Activated CD4-positive, alpha-beta T cell treated with anti-CD3 and anti-CD28 coated beads, Interleukin-2, amount 50 U/mL, for 16 hours (primary cell): ENCODE measurements around the gene TEF.
"Not testable (repeated sequence)": the region's sequence is repeated elsewhere in the genome, so short reads cannot be mapped to it uniquely, and the experiment has no call there.

Experiments
- DNase-seq: peaks from one replicate; pipeline ENCODE4 v3.0.0-alpha.2; 2020

Gene TEF

DNA sequence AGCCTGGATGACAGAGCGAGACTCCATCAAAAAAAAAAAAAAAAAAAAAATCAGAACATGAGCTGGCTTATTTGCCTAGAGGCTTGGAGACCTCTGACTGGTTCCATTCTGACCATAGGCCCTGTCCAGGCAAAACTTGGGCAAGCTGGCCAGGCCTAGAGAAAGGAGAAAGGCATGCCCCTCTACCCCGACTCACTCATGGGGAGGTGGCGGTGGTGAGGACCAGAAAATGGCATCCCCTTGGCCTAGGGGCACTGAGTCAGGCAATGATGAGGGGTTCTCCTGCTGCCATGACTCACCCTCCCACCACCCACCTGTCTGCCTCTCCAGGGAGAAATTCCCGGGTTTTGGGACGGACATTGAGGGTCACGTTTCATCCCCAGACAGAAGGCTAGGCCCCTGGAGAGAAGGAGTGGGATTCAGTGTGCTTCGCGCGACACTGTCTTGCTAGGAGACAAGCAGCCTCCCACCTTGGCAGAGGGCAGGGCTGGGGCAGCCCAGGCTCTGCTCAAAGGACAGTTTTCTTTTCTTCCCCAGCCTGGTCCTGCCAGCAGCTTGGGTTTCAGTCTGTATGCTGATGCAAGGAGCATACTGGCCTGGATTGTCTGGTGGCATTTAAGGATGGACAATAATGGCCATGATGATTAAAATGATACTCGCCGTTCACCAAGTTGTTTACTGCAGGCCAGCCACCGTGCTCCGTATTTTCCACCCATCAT is 47.6 kb downstream of the TEF start:
- DNase-seq, result no peak

- no peak for DNase-seq
Measured at GRCh38 chr22:41429951-41430332, 48.2 kb downstream of the TEF start.

GRCh38 chr22:41431656-41432055 is 49.9 kb downstream of the TEF start:
- DNase-seq, result no peak

DNA sequence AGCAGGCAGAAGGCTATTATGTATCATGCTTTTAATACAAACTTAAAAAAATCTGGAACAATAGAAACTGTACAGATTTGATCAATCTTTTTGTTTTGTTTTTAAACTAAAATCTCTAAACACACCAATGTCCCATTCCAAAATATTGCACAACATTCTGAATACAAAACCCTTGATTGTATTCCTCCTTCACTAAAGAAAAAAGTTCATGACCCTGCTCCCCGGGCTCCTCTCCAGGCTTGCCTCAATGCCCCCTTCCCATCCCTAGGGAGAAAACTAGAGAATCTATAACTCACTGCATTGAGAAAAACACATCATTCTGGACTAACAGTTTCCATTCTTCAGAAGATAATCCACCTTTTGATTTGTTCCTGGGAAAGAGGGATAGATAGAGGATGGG is 51.7 kb downstream of the TEF start:
- DNase-seq, result not testable (repeated sequence)

DNA sequence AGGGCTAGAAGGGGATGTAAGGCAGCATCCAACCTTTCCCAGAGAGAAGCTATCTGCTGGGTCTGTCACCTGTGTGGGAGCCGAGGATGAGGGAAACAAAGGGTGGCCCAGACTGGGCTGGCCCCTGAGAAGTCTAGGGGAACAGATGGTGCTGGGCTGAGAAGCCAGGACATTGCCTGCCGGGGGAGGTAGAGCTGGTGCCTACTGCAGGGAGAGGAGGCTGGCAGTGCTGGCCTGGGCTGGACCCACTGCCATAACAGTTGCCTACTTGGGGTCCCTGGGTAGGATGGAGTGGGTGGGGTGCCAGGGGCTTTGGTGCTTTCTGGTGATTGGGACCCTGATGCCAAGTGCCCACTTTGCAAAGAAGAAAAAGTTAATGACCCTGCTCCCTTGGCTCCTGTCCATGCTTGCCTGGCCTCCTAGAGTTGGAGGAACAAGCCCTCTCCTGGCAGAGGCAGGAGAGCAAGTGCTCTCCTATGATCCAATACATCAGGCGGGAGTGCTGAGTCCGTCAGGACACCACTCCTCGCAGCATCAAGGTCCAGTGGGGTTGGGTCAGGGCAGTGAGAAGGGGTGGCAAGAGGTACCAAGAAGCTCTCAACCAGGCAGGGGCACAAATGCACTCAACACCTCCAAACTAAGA is 52.7 kb downstream of the TEF start:
- DNase-seq, result not testable (repeated sequence)

DNA sequence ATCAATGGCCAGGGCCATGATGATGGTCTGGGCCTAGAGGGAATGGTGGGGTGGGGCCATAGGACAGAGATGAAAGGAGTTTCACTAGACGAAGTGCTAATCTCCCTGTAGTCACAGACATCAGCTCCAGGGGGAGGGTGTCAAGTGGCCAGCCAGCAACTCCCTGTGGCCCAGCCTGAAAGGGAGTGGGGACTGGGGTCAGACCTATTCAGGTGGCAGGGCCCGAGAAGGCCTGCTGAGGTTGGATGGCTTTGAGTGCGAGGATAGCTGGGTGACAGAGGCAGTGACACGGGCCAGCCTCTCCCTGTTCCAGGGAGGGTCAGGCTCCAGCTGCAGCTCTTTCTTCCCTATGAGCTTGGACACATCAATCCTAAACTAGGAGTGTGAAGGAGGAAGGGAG is 53.8 kb downstream of the TEF start:
- no peak for DNase-seq

DNA sequence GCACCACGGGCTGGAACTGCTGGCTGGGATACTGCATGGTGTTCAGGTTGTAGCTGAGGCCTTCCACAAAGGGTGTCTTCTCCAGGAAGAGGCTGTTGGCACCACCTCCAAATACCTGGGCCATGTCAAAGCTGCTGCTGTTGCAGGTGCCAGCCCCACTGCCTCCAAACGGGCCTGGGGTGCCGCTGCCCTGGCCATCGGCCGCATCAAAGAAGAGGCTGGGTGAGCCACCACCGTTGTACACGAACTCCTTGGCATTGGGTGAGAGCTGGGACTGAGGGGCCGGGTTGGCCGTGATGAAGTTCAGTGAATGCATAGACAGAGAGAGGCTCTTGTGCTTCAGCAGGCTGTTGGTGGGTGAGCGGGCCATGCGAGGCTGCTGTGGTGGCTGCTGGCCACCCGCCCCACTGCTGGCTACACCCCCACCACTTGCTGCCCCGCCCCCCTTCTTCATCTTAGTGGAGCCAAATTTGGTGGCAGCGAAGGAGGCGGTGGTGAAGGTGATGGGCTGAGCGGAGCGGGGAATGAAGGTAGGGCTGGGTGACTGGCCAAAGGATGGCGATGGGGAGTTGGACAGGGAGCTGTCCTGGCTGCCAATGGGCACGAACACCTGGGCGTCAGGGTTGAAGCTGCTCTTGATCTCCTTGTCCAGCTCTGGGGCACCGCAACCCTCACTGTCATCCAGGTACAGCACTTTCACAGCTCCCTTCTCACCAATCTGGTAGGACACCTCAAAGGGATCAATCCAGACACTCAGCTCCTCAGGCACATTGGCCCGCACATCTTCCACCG is 54.8 kb downstream of the TEF start:
- no peak for DNase-seq

DNA sequence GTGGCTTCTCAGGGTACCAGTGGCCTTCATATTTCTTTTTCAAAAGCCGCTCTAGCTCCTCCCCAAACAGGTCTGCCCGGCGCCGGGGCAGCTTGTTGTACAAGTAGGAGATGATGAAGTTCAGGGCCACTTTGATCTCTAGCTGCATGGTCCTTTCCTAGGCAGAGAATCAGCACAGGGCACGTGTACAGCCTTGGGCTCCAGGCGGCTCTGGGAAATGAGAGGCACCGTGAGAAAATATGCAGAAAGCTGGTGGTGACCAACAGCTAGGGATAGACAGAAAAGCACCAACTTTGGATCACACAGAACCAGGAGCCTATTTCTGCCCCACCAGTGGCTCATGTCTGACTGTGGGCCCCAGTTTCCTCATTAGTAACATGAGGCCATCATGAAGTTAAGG is 55.5 kb downstream of the TEF start:
- no peak for DNase-seq

DNA sequence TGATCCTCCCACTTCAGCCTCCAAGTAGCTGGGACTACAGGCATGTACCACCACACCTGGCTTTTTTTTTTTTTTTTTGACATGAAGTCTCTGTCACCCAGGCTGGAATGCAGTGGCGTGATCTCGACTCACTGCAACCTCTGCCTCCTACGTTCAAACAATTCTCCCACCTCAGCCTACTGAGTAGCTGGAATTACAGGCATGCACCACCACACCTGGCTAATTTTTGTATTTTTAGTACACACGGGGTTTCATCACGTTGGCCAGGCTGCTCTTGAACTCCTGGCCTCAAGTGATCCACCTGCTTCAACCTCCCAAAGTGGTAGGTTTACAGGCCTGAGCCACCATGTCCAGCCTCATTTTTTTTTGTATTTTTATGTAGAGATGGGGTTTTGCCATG is 58.8 kb downstream of the TEF start:
- DNase-seq, result not testable (repeated sequence)

GRCh38 chr22:41442240-41442792 is 60.6 kb downstream of the TEF start:
- no peak for DNase-seq

GRCh38 chr22:41444360-41445128 is 62.8 kb downstream of the TEF start:
- DNase-seq, result peak; percentile 96

- peak; percentile 38 for DNase-seq
Measured at GRCh38 chr22:41445129-41446056, 63.7 kb downstream of the TEF start.

GRCh38 chr22:41446057-41446501 is 64.3 kb downstream of the TEF start:
- peak; percentile 16 for DNase-seq

DNA sequence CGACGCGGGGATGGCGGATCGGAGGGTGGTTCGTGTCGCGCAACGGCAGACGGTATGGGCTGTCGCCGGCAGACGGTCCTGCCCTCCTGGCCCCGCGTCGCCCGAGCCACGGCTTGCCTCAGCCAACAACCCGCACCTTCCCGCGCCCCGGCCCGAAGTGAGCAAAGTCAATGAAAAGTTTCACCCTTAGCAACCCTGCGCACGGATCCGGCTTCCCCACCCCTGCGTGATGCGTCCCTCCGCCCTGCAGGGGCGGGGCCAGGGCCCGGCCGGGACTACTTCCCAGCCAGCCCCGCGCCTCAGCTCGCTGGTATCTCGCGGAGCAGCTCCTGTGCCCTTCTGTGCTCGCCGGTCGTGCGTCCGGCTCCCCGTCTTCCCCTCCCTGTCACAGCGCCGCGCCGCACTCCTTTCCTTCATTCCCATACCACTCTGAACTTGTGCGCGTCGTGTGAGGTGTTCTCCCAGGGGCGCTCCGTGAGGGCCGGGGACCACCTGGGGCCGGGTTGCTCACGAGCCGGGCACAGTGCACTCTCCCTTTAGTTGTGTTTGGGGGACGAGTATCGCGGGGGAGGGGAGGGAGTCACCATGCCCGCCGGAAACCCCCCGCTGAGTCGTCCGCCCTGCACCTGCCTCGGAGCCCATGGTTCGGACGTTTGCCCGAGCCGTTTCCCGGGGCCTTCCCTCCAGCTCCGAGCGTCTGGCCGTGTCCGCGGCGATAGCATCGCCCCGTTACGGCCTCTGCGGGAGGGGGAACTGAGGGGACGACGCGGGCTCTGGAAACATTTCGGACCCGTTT is 65.1 kb downstream of the TEF start, which contains the start of gene TOB2:
TOB2 (minus strand) TSS at position 163 of the 796 bp plus-strand sequence. CDS start 9,456 bp downstream, outside the sequence.
- peak; percentile 96 for DNase-seq

DNA sequence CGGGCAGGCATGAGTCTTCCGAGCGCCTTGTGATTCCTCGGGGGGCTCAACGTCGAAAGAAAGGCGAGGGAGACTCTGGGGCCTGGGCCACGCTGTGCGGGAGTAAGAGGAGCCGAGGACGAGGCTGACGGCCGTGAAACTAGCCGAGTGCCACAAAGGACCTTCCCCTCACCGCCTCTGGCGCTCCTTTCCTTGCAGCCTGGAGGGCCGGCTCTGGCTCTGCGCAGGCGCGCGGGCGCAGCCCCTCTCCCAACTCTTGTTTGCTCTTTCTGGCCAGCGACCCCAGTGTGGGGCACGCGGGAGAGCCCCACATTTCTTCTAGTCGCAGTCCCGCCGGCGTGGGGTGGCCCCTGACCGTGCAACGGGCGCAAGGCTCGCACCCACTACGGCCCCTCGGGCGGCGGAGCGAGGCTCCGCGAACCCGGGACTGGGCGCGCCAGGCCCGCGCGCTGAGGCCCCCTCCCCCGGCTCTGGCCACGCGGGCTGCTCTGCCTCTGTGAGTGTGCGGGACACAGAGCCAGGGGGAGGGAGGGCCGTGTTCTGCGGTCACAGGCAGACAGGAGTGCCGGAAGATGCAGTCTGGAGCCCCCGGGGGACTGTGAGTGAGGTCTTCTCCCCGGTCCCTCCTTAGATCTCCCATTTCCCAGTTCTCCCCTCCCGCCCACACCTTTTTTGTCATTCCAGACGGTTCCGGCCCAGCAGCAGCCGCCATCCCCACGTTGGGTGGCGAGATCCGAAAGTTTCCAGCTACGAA is 65.9 kb downstream of the TEF start:
- peak; percentile 73 for DNase-seq

GRCh38 chr22:41448189-41448808 is 66.6 kb downstream of the TEF start:
- peak; percentile 97 for DNase-seq
